ENCODE results near the gene SPRED2. TPM values are rescaled to one million over a fixed set of nuclear protein-coding genes. Genes with fewer than 3 reads are reported as not detected.

The SPRED2 gene
- total and polyA plus RNA-seq, 10 donors = 3.5 to 26.4 (median 13.8) TPM

DNA sequence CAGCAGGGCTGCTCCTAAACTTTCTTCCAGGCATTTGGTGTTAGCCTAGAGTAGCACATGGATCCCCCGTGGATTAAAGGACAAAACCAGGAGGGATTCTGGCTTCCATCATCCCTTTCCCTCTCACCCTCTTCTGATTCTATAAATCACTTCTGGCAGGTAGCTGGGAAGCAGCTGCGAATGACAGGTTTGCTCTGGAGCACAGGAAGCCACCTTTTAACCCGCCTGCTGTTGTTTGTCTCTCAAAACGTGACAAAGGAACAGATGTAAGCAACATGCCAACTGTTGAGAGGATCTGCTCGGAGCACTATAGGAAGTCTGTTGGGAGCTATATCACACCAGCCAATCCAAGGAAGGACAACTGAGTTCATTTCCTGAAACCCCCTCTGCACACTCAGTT, 102.9 kb downstream of the SPRED2 start:
- no peaks in the 10 kb centered on the region for H3K4me1 ChIP-seq
- peaks cover 0 to 55% (median 10%) of the 10 kb centered on the region in 6 donors for H3K36me3 ChIP-seq
- no peaks in the 10 kb centered on the region for H3K27me3 ChIP-seq (replicated peaks in 1 of 7)
- H3K9me3 ChIP-seq = no peaks in the 10 kb centered on the region
- no peak overlapping the region for H3K27ac ChIP-seq
- no peak for DNase-seq
- TF ChIP-seq POLR2A (IDR thresholded peaks at IDR 0.05) = no peak
- TF ChIP-seq, protein P1, sequence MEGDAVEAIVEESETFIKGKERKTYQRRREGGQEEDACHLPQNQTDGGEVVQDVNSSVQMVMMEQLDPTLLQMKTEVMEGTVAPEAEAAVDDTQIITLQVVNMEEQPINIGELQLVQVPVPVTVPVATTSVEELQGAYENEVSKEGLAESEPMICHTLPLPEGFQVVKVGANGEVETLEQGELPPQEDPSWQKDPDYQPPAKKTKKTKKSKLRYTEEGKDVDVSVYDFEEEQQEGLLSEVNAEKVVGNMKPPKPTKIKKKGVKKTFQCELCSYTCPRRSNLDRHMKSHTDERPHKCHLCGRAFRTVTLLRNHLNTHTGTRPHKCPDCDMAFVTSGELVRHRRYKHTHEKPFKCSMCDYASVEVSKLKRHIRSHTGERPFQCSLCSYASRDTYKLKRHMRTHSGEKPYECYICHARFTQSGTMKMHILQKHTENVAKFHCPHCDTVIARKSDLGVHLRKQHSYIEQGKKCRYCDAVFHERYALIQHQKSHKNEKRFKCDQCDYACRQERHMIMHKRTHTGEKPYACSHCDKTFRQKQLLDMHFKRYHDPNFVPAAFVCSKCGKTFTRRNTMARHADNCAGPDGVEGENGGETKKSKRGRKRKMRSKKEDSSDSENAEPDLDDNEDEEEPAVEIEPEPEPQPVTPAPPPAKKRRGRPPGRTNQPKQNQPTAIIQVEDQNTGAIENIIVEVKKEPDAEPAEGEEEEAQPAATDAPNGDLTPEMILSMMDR (IDR thresholded peaks at IDR 0.05 in 8 of 11, conservative IDR thresholded peaks at IDR 0.05 in 3 of 11) = no peak
- TF ChIP-seq POLR2AphosphoS5 (IDR thresholded peaks at IDR 0.05) = no peak
- intact Hi-C loops (cut with DNase I; ENCODE audit: low total_unique reads) = no loop called here
- H3K4me3 ChIP-seq = no peak overlapping the region
- WGBS, 5 donors = 70 to 80% (median 74%) methylated on average over 5 of the region's 5 CpGs

GRCh38 chr2:65326276-65326675, 106.1 kb downstream of the SPRED2 start:
- TF ChIP-seq POLR2A (IDR thresholded peaks at IDR 0.05) (no peak), POLR2AphosphoS5 (IDR thresholded peaks at IDR 0.05) (no peak)
- TF ChIP-seq, protein P1 (IDR thresholded peaks at IDR 0.05 in 8 of 11, conservative IDR thresholded peaks at IDR 0.05 in 3 of 11) = no peak
- H3K27ac ChIP-seq = no peak overlapping the region

DNA sequence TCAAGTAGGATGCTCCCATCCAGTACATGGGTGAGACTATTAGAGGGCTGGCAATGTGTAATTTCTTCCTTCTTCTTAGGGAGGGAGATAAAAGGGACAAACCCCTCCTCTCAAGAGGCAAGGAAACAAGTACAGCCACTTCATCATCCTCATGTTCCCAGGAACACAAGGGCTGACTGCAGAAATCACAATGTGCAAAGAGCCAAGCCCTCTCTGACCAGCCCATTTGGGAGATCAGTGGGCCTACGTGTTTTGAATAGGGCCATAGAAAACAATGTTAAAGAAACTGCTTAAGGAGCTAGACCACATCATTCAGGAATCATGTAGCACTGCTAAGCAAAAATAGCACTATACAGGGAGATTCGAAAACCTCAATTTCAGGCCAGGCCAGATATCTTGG, 107.3 kb downstream of the SPRED2 start:
- WGBS, 5 donors = 91 to 97% (median 94%) methylated on average over 2 of the region's 2 CpGs
- H3K27me3 ChIP-seq (replicated peaks in 1 of 7) = no peaks in the 10 kb centered on the region
- TF ChIP-seq POLR2A (IDR thresholded peaks at IDR 0.05) (no peak), POLR2AphosphoS5 (IDR thresholded peaks at IDR 0.05) (no peak)
- TF ChIP-seq, protein P1 (IDR thresholded peaks at IDR 0.05 in 8 of 11, conservative IDR thresholded peaks at IDR 0.05 in 3 of 11) = no peak
- H3K4me3 ChIP-seq = no peak overlapping the region
- no peaks in the 10 kb centered on the region for H3K9me3 ChIP-seq
- H3K4me1 ChIP-seq = peaks cover 0 to 4% (median 0%) of the 10 kb centered on the region in 6 donors
- intact Hi-C loops (cut with DNase I; ENCODE audit: low total_unique reads) = no loop called here
- H3K27ac ChIP-seq = no peak overlapping the region
- peaks cover 0 to 17% (median 0%) of the 10 kb centered on the region in 6 donors for H3K36me3 ChIP-seq
- DNase-seq = no peak

More at GRCh38 chr2:65326276-65326675, 106.1 kb downstream of the SPRED2 start:
- 88 to 99% (median 92%) methylated on average over 4 of the region's 4 CpGs for WGBS, 5 donors
- Histone ChIP-seq H3K27me3 (replicated peaks in 1 of 7) (no peaks in the 10 kb centered on the region), H3K9me3 (no peaks in the 10 kb centered on the region), H3K4me3 (no peak overlapping the region), H3K36me3 (peaks cover 0 to 27% (median 3%) of the 10 kb centered on the region in 6 donors), H3K4me1 (peaks cover 0 to 4% (median 0%) of the 10 kb centered on the region in 6 donors)
- intact Hi-C loops (cut with DNase I; ENCODE audit: low total_unique reads) = no loop called here
- no peak for DNase-seq

DNA sequence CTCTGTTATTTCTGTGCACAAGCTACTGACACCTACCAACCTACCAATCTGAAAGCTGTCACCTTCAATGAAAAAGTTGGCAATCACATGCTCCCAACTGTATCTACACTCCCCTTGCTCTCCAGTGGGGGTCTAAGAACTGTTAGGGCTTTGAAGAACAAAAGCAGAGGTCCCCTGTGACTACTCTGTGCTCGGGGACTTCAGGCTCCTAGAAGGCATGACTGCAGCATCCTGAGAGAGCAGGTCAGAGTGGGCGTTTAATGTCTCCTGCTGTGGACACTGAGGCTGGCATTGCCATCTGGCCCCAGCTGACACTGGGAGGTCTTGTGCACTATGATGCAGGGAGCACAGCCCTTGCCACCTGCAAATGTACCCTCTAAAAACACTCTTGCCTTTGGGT, 111.5 kb downstream of the SPRED2 start:
- no peak overlapping the region for H3K4me3 ChIP-seq
- intact Hi-C loops (cut with DNase I; ENCODE audit: low total_unique reads) = no loop called here
- no peak for DNase-seq

More for the DNA sequence above, 111.5 kb downstream of the SPRED2 start:
- H3K27me3 ChIP-seq (replicated peaks in 1 of 7) = no peaks in the 10 kb centered on the region
- H3K27ac ChIP-seq = no peak overlapping the region
- no peaks in the 10 kb centered on the region for H3K9me3 ChIP-seq
- TF ChIP-seq, protein P1 (IDR thresholded peaks at IDR 0.05 in 8 of 11, conservative IDR thresholded peaks at IDR 0.05 in 3 of 11) = no peak
- TF ChIP-seq POLR2A (IDR thresholded peaks at IDR 0.05) (no peak), POLR2AphosphoS5 (IDR thresholded peaks at IDR 0.05) (no peak)
- peaks cover 0 to 17% (median 6%) of the 10 kb centered on the region in 6 donors for H3K36me3 ChIP-seq
- peaks cover 0 to 4% (median 0%) of the 10 kb centered on the region in 6 donors for H3K4me1 ChIP-seq
- WGBS, 5 donors = 72 to 89% (median 82%) methylated on average over 2 of the region's 2 CpGs

All from spleen (tissue), 11 donors.